ENCODE results near the gene PRR30.
"Not testable (repeated sequence)": the region's sequence is repeated elsewhere in the genome, so short reads cannot be mapped to it uniquely, and the experiment has no call there.

Gene PRR30

DNA sequence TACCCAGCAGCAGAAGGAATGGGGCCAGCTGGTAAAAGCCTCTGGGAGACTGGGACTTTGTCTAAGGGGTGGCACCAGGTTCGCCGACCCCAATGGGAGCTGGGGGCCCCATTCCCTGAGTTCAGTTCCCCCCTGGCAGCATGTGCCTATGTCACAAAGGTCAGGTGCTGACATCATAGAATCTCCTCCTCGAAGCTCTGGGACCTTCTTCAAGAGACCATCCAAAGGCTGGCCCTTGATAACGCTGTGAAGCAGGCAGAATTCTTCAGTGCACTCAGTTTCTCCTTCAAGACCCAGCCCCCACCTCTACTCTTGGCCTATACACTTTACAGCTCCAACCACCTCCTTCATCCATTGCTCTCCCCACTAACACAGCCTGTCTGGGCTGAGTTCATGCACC is at the start of gene PRR30:
PRR30 (minus strand) TSS at position 101 of the 400 bp plus-strand sequence. CDS start 1,081 bp downstream, outside the sequence.
- DNase-seq (ENCODE audit: low spot score): no peak

- DNase-seq (ENCODE audit: low spot score): no peak
These were observed 47.6 kb upstream of the PRR30 start for GRCh38 chr2:27186613-27187345.

- DNase-seq (ENCODE audit: low spot score): no peak
These were observed 46.3 kb upstream of the PRR30 start for GRCh38 chr2:27185331-27186026.

GRCh38 chr2:27184115-27184514 is 44.9 kb upstream of the PRR30 start:
- DNase-seq (ENCODE audit: low spot score): no peak

GRCh38 chr2:27182346-27182745 is 43.1 kb upstream of the PRR30 start:
- no peak for DNase-seq (ENCODE audit: low spot score)

DNA sequence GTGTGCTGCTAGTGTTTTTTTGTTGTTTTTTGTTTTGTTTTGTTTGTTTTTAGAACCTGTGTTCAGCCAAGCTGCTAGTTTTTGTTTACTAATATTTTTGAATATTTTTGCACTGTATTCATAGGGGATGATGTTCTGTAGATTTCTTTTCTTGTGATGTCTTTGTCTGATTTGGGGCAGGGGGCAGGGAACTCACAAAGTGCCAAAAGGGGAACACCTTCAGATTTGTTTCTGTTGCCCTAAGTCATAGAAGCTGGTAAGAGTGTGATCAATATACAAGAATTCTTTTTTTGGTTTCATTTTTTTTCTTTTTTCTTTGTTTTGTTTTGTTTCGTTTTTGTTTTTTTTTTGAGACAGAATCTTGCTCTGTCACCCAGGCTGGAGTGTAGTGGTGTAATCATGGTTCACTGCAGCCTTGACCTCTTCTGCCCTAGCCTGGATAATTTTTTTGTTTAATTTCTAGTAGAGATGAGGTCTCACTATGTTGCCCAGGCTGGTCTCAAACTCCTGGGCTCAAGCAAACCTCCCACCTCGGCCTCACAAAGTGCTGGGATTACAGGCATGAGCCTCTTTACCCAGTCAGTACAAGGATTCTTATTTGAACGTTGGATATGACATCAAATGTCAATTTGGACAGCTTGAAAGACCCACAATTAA is 40.3 kb upstream of the PRR30 start:
- DNase-seq (ENCODE audit: low spot score): no peak

DNA sequence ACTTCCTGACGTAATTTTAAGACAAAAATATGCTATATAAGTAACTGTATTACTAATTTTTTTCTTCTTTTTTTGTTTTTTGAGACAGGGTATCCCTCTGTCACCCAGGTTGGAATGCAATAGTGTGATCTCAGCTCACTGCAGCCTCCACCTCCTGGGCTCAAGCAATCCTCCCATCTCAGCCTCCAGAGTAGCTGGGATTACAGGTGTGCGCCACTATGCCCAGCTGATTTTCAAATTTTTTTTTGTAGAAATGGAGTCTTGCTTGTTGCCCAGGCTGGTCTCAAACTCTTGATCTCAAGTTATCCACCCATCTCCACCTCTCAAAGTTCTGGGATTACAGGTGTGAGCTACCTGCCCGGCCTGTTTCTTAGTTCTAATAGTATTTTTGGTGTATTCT is 39.3 kb upstream of the PRR30 start:
- DNase-seq (ENCODE audit: low spot score): no peak

DNA sequence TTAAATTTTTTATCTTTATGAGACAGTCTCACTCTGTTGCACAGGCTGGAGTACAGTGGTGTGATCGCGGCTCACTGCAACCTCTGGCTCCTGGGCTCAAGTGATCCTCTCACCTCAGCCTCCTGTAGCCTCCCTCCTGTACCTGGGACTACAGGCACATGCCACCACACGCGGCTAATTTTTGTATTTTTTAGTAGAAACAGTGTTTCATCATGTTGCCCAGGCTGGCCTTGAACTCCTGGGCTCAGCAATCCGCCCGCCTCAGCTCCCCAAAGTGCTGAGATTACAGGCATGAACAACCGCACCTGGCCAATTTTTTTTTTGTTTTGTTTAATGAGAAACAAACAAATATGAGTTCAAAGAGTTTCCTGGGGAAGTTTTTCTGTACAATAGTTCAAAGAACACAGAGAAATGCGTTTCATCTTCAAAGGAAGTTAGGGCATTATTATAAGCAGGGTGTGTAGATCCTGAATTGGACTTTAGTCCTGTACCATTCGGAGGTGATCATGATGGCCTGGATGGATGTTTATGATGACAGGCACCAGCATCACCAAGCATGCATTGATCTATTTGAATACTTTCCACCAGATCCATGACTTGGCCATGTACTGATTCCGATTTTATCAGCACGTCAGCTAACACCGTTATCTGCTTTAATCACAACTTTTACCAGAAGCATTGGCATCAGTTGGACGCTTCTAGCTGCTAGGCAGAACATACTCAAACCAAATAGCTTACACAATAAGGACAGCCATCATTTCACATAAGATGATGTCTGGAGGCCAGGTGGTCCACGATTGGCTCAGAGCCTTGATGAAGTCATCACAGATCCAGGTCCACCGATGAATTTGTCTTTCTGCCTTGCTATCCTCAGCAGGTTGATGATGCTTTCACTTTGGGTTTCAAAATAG is 38.5 kb upstream of the PRR30 start:
- no peak for DNase-seq (ENCODE audit: low spot score)

- not testable (repeated sequence) for DNase-seq (ENCODE audit: low spot score)
These were observed 36.6 kb upstream of the PRR30 start for GRCh38 chr2:27175781-27176180.

GRCh38 chr2:27175330-27175729 is 36.1 kb upstream of the PRR30 start:
- DNase-seq (ENCODE audit: low spot score): no peak

GRCh38 chr2:27174638-27175037 is 35.4 kb upstream of the PRR30 start:
- no peak for DNase-seq (ENCODE audit: low spot score)

DNA sequence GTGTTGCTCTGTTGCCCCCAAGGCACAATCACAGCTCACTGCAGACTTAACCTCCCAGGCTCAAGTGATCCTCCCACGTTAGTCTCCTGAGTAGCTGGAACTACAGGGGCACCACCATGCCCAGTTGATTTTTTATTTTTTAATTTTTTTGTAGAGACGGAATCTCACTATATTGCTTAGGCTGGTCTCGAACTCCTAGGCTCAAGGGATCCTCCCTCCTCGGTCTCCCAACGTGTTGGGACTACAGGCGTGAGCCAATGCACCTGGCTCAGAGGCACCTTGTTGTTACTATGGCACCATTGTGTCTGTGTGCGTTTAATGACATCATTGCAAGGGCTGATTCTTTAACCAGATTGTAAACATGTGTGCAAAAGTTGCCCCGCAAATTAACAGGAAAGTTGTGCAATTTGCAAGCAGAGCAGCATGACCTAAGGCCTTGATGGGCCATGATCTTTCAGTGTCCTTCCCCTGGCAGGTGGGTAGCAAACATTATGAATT is 32.2 kb upstream of the PRR30 start:
- no peak for DNase-seq (ENCODE audit: low spot score)

GRCh38 chr2:27170581-27171337 is 31.5 kb upstream of the PRR30 start:
- DNase-seq (ENCODE audit: low spot score): no peak

- DNase-seq (ENCODE audit: low spot score): no peak
These were observed 26.0 kb upstream of the PRR30 start for GRCh38 chr2:27164960-27165763.

GRCh38 chr2:27162151-27163121 is 23.2 kb upstream of the PRR30 start:
- DNase-seq (ENCODE audit: low spot score): peak; percentile 47

- DNase-seq (ENCODE audit: low spot score): no peak
These were observed 21.0 kb upstream of the PRR30 start for GRCh38 chr2:27160191-27160590.

DNA sequence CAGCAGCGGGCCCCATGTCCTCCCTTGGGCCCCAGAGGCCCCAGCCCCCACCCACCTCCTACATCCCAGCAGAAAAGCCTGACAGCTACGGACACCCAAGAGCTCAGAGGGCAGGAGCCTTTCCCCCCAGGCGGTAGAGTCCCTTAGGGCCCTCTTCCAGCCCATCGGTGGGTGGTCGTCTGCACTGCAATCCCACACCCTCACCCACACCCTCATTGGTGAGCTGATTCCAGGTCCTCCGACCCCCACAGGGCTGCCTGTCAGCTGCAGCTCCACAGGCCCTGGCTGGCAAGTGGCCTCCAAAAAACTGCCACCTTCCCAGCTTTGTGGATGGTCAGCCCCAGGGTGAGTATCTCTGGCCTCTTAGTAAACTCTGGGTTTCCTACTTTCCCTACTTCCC is 20.1 kb upstream of the PRR30 start:
- no peak for DNase-seq (ENCODE audit: low spot score)

DNA sequence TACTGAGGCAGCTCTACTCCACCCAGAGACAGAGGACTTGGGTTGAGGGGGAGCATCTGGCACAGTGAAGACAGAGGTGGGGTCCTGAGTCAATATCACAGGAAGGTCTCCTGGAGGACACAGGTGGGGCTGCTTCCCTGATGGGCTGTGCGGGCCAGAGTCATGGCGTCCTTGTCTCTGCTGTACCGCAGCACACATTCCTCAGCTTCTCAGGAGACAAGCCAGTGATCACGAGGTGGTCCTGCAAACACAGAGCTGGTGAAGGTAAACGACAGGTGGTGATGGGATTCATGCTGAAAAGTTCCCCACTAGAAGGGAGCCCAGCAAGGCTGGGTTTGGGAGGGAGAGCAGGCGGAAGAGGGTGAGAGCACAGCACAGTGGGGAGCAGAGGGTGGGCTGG is 19.3 kb upstream of the PRR30 start:
- DNase-seq (ENCODE audit: low spot score): no peak

- DNase-seq (ENCODE audit: low spot score): no peak
These were observed 15.9 kb upstream of the PRR30 start for GRCh38 chr2:27155069-27155520.

Measured in AG08396 (cell line).